VCaP (cell line): Measurements from ENCODE around the gene KRTAP4-1.

Experiments
- H3K27ac ChIP-seq: fragments of 450-650 bp; 2 replicates; pipeline ENCODE4 v1.5.1; 2017
- CTCF ChIP-seq: fragments of 450-650 bp; conservative IDR thresholded peaks from 2 replicates; pipeline ENCODE4 v1.5.1; 2017; ENCODE audit warnings: mild to moderate bottlenecking, moderate library complexity

The KRTAP4-1 gene

GRCh38 chr17:41185001-41185400, 290 bp upstream of the KRTAP4-1 start:
- no peak for TF ChIP-seq CTCF
- H3K27ac ChIP-seq = no peak overlapping the region

- no peak overlapping the region for H3K27ac ChIP-seq
- no peak for TF ChIP-seq CTCF
Measured at GRCh38 chr17:41178843-41179616, 5.7 kb downstream of the KRTAP4-1 start.

GRCh38 chr17:41178341-41178740, 6.4 kb downstream of the KRTAP4-1 start:
- H3K27ac ChIP-seq = no peak overlapping the region
- no peak for TF ChIP-seq CTCF

- TF ChIP-seq CTCF = no peak
- H3K27ac ChIP-seq = no peak within 1 kb of the TSS
Measured at GRCh38 chr17:41177727-41178271, 6.9 kb downstream of the KRTAP4-1 start, which contains the start of gene KRTAP4-2. Gene KRTAP4-2 (minus strand): TSS chr17:41178221. CDS start chr17:41178164, 57 bp downstream.

GRCh38 chr17:41176744-41177387, 7.8 kb downstream of the KRTAP4-1 start:
- TF ChIP-seq CTCF = no peak
- H3K27ac ChIP-seq = no peak overlapping the region

- no peak overlapping the region for H3K27ac ChIP-seq
- no peak for TF ChIP-seq CTCF
Measured at GRCh38 chr17:41171886-41172285, 12.8 kb downstream of the KRTAP4-1 start.

- H3K27ac ChIP-seq = no peak within 1 kb of the TSS
- TF ChIP-seq CTCF = no peak
Measured at GRCh38 chr17:41168121-41168520, 16.6 kb downstream of the KRTAP4-1 start, which contains the start of gene KRTAP4-3. Gene KRTAP4-3 (minus strand): TSS chr17:41168221. CDS start chr17:41168172, 49 bp downstream.
